Choroid plexus epithelial cell (primary cell): ENCODE measurements around the gene PADI3.

Experiments used
- DNase-seq: peaks from one replicate; pipeline ENCODE4 v3.0.0-alpha.2; 2010; ENCODE audit warnings: low read depth
- H3K4me3 ChIP-seq: 2 replicates; pipeline ENCODE4 v1.5.1; 2011; ENCODE audit warnings: low read depth, mild to moderate bottlenecking, control low read depth, low read length, moderate library complexity
- TF ChIP-seq, protein P1 (sequence below): conservative IDR thresholded peaks from 2 replicates; pipeline ENCODE4 v1.5.1; 2011; ENCODE audit warnings: low read depth, mild to moderate bottlenecking, control low read depth, inconsistent platforms, low read length, moderate library complexity

Gene PADI3

DNA sequence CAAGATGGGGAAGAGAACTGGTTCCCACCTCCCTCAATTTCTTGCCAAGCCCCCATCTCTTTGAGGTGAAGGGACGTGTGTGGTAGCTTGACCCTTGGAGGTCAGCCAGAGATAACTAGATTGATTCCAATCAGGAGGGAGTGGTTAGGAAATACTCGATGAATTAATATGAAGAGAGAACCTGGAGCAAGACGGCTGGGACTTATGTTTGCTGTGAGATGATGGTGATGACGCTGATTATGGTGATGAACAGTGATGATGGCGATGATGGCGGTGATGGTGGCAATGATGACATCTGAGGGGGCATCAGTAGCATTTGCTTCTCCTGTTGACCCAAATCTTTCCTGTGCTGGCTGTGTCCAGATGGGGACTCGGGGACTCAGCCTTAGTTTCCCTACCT is 43.2 kb upstream of the PADI3 start:
- DNase-seq: no peak
- TF ChIP-seq, protein P1, sequence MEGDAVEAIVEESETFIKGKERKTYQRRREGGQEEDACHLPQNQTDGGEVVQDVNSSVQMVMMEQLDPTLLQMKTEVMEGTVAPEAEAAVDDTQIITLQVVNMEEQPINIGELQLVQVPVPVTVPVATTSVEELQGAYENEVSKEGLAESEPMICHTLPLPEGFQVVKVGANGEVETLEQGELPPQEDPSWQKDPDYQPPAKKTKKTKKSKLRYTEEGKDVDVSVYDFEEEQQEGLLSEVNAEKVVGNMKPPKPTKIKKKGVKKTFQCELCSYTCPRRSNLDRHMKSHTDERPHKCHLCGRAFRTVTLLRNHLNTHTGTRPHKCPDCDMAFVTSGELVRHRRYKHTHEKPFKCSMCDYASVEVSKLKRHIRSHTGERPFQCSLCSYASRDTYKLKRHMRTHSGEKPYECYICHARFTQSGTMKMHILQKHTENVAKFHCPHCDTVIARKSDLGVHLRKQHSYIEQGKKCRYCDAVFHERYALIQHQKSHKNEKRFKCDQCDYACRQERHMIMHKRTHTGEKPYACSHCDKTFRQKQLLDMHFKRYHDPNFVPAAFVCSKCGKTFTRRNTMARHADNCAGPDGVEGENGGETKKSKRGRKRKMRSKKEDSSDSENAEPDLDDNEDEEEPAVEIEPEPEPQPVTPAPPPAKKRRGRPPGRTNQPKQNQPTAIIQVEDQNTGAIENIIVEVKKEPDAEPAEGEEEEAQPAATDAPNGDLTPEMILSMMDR: no peak
- no peak overlapping the region for H3K4me3 ChIP-seq

DNA sequence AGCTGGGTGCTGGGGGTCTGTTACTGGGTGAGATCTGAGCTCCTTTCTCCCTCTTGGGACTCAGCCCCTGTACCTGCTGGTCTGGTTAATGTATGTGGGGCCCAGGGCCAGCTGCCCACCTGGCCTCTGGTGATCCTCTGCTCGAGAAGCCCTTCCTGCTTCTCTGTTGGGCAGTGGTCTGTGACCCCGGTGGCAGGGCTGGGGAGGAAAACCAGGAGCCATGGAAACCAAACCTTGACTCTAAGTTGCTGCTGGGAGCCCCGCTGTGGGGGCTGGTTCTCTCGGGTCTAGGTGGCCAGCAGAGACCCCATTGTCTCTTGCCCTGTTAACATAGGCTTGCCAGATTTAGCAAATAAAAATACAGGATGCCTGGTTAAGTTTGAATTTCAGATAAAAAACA is 42.7 kb upstream of the PADI3 start:
- no peak for DNase-seq
- H3K4me3 ChIP-seq: no peak overlapping the region
- TF ChIP-seq, protein P1: no peak

DNA sequence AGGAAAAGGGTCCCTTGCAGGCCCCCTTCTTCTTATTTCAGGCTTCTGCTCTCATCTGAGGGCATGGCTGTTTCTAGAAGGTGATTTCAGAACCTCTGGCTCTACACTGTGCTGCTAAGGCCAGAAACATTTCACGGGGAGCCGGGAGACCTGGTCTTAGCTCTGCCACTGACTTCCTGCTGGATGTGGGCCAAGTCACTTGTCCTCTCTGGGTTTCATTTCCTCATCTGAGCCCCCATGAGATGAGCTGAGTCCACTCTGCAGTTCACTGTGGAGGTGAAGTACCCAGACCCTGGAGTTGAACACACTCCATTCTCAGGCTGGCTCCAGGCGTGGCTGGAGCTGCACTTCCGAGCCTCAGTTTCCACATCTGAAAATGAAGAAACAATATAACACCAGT is 41.9 kb upstream of the PADI3 start:
- no peak overlapping the region for H3K4me3 ChIP-seq
- no peak for DNase-seq
- TF ChIP-seq, protein P1: no peak

DNA sequence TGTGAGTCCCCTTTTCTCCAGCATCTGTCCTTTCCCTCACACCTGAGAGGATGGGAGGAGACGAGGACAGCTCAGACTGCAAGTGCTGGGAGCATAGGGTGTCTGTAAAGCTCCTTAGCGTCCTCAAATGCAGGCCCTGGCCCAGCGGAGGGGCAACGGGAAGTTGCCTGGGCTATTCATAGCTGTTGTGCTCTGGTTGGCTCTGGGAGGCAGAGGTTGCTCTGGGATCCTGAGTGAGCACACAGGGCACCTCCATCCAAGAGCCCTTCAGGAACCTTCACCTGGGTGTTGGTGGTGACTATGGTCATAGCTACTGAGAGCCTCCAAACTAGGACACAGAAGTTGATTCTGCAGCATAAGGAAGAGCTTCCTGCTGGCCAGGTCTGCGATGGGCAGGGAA is 41.4 kb upstream of the PADI3 start:
- TF ChIP-seq, protein P1: no peak
- DNase-seq: no peak
- no peak overlapping the region for H3K4me3 ChIP-seq

DNA sequence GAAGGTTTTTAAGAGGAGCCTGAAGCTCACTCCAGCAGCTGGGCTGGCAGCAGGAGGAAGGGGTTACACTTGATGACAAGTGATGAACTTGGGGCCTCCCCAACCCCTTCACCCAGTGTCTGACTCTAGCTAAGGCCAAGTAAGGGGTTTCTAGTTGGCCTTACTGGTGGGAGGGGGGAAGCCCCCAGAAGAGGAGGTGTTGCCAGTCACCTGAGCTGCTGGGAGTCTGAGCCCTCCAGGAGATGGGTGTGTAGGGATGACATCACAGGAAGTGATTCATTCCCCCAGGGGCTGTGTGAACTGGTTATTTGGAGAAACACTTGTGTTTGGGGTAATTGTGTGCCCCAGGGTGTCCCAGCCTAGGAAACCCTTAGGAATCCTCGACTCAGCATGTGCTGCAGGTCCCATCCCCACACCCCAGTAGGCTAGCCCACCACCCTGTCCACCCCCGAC is 40.9 kb upstream of the PADI3 start:
- peak; percentile 62 for DNase-seq
- H3K4me3 ChIP-seq: no peak overlapping the region
- TF ChIP-seq, protein P1: no peak

DNA sequence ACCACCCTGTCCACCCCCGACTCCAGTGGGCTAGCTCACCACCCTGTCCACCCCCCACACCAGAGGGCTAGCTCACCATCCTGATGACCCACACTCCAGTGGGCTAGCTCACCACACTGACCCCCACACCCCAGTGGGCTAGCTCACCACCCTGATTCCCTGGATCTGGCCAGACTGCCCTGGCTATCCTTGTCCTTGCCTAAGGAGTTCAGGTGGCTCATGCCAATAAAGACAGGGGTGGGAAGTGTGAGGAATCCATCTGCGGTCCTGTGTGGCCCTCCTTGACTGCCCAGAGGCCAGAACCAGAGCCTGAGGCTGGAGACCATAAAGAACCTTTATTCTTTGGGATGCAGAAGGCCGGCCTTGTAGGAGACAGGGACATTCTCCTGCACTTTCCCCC is 40.4 kb upstream of the PADI3 start:
- TF ChIP-seq, protein P1: no peak
- H3K4me3 ChIP-seq: no peak overlapping the region
- no peak for DNase-seq

DNA sequence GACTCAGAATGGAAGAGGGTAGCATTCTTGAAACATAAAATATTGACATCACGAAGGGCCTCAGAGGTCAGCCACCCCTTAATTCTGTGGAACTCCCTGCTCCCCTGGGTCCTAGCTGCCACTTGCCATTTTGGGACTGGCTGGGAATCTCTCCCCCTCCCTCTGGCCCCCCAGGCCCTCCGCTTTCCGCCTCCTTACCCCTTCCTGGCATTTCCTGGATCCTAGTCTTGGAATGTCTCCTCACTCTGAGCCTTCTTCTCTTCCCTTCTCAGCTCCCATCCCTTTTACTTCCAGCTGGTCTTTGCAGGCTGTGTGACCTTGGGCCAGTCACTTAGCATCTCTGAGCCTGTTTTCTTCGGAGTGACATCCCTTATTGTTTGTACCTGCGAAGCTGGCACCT is 39.5 kb upstream of the PADI3 start:
- no peak for DNase-seq
- H3K4me3 ChIP-seq: no peak overlapping the region
- TF ChIP-seq, protein P1: no peak
